Astrocyte of the spinal cord (primary cell): Measurements from ENCODE around the gene SULT4A1.

Source experiments
- DNase-seq: peaks from one replicate; pipeline ENCODE4 v3.0.0; 2011; ENCODE audit warnings: low read depth, low spot score
- H3K4me3 ChIP-seq: 2 replicates; pipeline ENCODE4 v1.5.1; 2011; ENCODE audit warnings: low read depth, mild to moderate bottlenecking, low read length, moderate library complexity
- in situ Hi-C: cut with HindIII; loops from 2 replicates; pipeline ENCODE4 v1.10.0; 2017; ENCODE audit warnings: low sequenced_read_pairs
- TF ChIP-seq, protein P1 (sequence below): IDR thresholded peaks from 2 replicates; pipeline ENCODE4 v1.5.1; 2012; ENCODE audit warnings: low read depth, mild to moderate bottlenecking, low read length, inconsistent platforms

SULT4A1 gene

GRCh38 chr22:43858156-43858895 is 4.0 kb downstream of the SULT4A1 start:
- in situ Hi-C loops, result no loop called here
- no peak for DNase-seq
- TF ChIP-seq, protein P1, sequence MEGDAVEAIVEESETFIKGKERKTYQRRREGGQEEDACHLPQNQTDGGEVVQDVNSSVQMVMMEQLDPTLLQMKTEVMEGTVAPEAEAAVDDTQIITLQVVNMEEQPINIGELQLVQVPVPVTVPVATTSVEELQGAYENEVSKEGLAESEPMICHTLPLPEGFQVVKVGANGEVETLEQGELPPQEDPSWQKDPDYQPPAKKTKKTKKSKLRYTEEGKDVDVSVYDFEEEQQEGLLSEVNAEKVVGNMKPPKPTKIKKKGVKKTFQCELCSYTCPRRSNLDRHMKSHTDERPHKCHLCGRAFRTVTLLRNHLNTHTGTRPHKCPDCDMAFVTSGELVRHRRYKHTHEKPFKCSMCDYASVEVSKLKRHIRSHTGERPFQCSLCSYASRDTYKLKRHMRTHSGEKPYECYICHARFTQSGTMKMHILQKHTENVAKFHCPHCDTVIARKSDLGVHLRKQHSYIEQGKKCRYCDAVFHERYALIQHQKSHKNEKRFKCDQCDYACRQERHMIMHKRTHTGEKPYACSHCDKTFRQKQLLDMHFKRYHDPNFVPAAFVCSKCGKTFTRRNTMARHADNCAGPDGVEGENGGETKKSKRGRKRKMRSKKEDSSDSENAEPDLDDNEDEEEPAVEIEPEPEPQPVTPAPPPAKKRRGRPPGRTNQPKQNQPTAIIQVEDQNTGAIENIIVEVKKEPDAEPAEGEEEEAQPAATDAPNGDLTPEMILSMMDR, result no peak
- no peak overlapping the region for H3K4me3 ChIP-seq

DNA sequence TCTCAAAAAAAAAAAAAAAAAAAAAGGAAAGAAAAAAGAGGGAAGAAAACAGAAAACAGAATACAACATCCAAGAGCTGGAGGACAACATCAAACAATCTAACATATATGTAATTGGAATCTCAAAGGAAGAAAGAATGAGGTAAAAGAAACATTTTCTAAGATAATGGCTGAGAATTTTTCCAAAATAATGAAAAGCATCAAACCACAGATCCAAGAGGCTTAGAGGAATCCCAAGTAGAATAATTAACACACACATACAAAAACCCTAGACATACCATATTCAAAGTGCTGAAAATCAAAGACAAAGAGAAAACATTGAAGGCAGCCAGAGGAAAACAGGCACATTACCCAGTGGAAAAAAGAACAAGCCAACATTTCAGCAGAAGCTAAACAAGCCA is 4.9 kb downstream of the SULT4A1 start:
- no peak for DNase-seq
- in situ Hi-C loops, result no loop called here
- no peak overlapping the region for H3K4me3 ChIP-seq
- TF ChIP-seq, protein P1, result no peak

DNA sequence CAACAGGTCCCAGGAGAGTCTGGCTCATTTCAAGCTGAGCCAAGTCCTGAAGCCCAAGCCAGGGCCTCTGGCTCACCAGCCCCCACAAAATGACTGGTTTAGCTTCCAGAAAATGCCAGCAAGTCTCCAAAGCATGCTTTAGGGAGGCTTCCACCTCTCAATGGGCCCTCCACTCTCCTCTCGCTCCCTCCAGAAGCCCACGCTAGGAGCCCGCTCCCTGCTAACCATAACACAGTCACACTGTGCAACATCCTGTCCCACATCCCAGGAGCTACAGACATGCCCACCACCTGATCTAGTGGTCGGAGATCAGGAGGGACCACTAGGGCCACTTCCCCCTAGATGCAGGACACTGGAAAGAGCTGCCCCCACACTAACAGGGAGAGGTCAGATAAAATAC is 6.9 kb downstream of the SULT4A1 start:
- H3K4me3 ChIP-seq, result no peak overlapping the region
- in situ Hi-C loops, result no loop called here
- no peak for DNase-seq

DNA sequence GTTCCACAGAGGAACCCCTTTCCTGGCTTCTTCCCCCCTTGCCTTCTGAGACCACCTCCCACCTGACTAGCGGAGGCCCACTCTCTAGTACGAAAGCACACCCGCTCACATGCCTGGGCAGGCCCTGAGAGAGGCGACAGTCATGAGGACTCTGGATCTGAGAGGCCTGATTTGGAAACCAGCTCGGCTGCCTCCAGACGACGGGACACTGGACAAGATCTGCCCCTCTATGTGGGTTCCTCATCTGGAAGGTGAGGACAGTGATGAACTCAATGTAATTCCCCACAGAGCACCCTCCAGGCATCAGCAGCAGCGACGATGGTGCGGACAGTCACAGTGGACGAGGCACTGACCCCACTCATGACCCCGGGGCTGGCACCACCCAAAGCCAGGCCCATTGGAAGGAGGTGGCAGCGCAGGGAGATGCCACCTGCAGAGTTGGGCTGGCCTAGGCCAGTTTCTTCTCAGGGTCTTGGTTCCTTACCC is 7.5 kb downstream of the SULT4A1 start:
- no peak overlapping the region for H3K4me3 ChIP-seq
- in situ Hi-C loops, result no loop called here
- TF ChIP-seq, protein P1, result no peak
- DNase-seq, result no peak

More for the DNA sequence above, 6.9 kb downstream of the SULT4A1 start:
- TF ChIP-seq, protein P1, result no peak

DNA sequence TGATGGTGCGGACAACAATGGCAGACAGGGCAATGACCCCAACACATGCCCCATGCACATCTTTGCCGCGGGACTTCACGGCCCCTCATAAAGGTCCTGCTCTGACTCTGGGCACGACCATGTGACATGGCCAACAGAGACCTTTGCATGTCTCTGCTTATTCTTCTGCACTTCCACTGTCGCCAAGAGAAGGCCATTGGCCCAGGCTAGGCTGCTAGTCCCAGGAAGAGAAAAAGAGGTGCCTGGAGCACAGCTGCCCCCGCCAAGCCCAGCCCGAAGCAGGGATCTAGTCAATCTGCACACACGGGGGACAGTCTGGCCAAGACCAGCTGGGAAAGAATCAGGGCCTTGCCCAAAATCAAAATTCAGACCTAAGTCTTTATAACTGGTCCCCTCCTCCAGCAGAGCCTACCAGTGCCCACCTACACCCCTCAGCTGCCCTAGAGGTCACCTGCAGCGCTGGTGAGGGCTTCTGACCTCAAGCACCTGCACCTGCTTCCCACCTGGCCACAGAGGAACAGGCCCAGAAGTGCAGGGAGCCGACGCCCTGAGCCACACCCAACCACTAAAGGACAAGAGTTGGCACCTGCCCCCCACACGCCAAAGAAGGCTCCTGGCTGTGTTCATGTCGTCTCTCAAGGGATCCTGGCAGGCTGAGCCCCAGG is 8.1 kb downstream of the SULT4A1 start:
- H3K4me3 ChIP-seq, result no peak overlapping the region
- in situ Hi-C loops, result no loop called here
- TF ChIP-seq, protein P1, result no peak
- DNase-seq, result no peak

DNA sequence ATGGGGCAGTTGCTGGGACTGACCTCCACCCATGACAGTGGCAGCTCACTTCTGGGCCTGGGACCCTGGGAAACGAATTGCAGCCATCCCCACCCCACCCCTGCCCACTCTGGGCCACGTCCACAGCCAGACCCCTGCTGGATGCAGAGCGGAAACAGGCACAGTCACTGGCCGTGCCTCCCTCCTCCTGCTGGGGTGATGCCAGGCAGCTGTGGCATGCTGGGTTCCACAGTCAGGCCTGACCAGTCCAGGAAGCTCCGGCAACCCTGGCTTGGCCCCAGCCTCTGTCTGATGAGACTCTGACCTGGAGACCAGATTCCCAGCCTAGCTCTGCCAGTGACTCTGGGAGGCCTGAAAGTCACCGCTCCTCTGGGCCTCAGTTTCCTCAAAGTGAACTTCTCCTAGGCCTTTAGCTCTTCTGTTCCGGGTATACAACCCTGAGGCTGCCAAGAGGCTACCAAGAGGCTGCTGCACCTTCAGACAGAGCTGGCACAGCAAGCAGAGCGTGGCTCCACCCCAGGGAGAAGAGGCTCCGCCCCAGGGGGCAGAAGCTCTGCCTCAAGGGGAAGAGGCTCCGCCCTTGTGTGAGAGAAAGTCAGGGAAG is 8.9 kb downstream of the SULT4A1 start:
- TF ChIP-seq, protein P1, result no peak
- in situ Hi-C loops, result no loop called here
- no peak for DNase-seq
- no peak overlapping the region for H3K4me3 ChIP-seq
